GDM1 (cell line): Measurements from ENCODE around the gene FBXO47.
"Not testable (repeated sequence)": the region's sequence is repeated elsewhere in the genome, so short reads cannot be mapped to it uniquely, and the experiment has no call there.

Experiments
- DNase-seq: peaks from one replicate; lab custom pipeline; 2025; lab: John Stamatoyannopoulos, UW

FBXO47 gene

DNA sequence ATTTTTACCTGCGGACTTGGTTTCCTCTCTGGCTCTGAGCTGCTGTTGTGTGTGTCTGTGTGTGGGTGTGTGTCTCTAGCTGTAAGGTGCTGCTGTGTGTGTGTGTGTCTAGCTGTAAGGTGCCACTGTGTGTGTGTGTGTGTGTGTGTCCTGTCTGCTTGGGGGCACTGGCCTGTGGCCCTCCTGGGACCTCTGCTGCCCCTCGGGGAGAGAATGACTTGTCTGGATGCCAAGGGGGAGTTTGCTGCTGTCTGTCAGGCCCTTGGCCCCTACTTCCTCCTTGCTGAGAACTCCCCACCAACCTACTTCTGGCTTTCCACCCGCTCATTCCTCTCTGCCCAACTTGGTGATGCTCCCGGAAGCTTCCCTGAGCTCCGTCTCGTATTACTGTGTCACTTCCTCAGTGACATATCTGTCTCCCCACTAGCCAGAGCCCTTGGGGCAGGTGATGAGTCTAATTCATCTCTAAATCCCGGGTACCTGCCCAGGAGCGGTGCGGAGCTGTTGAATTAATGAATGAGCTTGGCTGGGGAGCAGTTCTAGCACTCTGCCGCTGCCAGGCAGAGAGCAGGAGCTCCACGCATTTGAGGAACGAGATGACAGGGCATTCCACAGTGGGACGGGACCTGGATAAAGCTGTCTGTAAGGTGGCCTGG is 45.3 kb downstream of the FBXO47 start:
- DNase-seq, result no peak

DNA sequence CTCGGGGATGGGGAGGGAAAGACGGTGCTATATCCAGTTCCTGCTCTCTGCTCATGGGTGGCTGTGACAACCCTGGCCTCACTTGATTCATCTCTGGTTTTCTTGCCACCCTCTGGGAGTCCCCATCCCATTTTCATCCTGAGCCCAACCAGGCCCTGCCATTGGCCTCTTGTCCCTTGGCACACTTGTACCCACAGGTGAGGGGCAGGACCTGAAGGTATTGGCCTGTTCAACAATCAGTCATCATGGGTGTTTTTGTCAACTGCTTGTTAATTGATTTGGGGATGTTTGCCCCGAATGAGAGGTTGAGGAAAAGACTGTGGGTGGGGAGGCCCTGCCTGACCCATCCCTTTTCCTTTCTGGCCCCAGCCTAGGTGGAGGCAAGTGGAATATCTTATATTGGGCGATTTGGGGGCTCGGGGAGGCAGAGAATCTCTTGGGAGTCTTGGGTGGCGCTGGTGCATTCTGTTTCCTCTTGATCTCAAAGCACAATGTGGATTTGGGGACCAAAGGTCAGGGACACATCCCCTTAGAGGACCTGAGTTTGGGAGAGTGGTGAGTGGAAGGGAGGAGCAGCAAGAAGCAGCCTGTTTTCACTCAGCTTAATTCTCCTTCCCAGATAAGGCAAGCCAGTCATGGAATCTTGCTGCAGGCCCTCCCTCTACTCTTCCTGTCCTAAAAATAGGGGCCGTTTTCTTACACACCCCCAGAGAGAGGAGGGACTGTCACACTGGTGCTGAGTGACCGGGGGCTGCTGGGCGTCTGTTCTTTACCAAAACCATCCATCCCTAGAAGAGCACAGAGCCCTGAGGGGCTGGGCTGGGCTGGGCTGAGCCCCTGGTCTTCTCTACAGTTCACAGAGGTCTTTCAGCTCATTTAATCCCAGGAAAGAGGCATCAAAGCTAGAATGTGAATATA is 46.6 kb downstream of the FBXO47 start:
- DNase-seq, result no peak

DNA sequence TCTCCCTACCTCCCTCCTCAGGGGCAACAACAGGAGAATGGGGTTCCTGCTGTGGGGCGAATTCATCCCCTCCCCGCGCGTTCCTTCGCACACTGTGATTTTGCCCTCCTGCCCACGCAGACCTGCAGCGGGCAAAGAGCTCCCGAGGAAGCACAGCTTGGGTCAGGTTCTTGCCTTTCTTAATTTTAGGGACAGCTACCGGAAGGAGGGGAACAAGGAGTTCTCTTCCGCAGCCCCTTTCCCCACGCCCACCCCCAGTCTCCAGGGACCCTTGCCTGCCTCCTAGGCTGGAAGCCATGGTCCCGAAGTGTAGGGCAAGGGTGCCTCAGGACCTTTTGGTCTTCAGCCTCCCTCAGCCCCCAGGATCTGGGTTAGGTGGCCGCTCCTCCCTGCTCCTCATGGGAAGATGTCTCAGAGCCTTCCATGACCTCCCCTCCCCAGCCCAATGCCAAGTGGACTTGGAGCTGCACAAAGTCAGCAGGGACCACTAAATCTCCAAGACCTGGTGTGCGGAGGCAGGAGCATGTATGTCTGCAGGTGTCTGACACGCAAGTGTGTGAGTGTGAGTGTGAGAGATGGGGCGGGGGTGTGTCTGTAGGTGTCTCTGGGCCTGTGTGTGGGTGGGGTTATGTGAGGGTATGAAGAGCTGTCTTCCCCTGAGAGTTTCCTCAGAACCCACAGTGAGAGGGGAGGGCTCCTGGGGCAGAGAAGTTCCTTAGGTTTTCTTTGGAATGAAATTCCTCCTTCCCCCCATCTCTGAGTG is 47.7 kb downstream of the FBXO47 start:
- DNase-seq, result no peak

DNA sequence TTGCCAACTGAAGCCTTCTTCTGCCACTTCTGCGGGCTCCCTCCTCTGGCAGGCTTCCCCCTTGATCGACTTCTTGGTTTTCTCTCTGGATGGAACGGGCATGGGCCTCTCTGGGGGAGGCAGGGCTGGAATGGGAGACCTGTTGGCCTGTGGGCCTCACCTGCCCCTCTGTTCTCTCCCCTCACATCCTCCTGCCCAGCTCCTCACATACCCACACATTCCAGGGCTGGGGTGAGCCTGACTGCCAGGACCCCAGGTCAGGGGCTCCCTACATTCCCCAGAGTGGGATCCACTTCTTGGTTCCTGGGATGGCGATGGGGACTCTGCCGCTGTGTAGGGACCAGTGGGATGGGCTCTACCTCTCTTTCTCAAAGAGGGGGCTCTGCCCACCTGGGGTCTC is 48.3 kb downstream of the FBXO47 start:
- no peak for DNase-seq

DNA sequence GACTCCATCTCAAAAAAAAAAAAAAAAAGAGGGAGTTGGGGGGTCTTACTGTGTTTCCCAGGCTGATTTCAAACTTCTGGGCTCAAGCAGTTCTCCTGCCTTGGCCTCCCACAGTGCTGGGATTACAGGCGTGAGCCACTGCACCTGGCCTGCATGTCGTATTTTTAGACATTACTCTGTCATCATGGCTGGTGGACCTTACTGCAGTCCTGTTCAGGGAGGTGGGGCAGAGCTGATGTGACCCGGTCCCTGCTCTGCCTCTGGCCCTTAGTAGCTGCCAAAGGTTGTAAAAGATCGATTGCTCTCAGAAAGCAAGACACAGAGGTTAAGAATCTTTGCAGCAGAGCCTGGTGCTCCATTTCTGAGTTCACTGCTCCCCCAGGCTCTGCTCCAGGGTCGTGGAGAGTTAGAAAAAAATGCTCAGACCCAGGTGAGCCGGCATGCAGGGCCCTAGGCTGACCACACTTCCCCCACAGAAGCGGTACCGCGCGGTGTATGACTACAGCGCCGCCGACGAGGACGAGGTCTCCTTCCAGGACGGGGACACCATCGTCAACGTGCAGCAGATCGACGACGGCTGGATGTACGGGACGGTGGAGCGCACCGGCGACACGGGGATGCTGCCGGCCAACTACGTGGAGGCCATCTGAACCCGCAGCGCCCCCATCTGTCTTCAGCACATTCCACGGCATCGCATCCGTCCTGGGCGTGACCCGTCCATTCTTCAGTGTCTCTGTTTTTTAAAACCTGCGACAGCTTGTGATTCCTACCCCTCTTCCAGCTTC is 48.9 kb downstream of the FBXO47 start:
- DNase-seq, result no peak

DNA sequence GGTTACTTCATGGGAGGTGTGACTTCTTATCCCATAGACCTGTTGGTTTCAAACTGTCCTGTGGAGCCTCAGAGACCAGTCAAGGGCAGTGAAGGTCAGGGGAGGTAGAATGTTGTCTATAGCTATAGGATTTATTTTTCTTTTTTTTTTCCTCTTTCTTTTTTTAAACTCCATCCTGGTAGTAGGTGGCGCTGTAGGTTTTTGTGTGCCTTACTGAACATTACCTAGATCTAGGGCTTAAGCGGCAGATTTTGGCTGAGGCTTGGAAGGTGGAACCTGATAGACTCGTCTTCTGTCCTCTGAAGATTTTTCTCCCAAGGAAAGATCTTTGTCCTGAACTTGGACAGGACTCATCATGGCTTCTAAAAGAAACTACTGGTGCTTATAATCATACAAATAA is 49.9 kb downstream of the FBXO47 start:
- DNase-seq, result no peak

DNA sequence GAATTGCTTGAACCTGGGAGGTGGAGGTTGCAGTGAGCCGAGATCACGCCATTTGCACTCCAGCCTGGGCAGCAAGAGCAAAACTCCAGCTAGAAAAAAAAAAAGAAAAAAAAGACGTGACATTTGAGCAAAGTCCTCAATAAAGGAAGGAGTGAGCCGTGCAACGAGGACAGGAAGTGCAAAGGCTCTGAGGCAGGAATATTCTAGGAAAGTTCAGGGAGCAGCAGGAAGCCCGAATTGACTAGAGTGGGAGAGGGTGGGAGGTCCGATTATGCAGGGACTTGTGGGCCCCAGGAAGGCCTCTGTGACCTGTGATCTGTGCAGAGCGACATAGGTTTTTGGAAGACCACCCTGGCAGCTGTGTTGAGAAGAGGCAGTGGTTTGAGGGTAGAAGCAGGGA is 50.4 kb downstream of the FBXO47 start:
- no peak for DNase-seq

DNA sequence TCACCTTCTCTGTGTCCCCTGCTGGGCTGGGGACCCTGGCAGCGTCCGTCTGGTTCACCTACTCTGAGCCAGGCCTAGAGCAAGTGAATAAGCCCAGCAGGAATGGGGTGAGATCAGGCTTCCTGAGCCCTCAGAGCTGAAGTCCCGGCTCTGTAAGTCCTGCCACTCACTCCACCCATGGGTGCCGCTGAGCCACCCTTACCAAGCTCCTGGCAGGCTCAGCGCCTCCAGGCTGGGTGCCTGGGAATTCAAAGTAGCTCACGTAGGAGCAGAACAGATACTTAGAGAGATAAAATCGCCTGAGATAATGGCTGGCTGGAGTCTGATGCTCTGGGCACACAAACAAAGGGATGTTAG is 51.6 kb downstream of the FBXO47 start:
- DNase-seq, result no peak

DNA sequence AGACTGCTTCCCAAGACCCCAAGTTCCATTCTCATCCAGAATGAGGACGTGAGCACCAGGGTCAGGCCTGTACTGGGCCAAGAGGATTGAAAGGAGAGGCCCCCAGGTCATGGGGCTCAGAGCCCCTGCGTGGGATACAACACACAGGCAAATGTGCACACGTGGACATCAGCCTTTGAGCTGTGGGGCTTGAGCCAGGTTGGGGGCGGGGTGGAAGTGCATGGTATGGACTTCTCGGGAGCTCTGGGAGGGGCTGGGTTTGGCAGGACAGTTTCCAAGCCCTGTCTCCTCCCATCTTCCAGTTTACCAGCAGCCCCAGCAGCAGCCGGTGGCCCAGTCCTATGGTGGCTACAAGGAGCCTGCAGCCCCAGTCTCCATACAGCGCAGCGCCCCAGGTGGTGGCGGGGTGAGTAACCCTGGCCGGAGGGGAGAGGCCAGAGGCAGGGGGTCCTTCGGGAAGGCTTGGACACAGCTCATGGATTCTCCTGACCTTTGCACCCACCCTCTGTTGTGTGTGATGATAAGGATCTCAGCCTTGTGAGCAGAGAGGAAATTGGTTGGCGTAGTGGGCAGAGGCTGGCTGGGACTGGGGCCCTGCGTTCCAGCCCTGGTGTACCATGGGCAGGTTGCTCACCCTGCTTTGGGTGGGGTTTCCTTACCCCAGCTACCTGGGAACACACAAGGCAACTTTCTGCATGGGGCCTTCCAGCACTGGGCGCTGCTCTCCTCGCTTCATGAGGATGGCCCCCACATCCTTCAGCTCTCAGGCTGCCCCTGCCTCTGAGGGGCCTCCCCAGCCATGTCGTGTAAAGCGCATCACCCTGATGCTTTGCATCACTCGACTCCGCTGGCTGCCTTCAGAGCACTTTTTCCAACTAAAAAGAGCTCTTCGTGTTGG is 52.2 kb downstream of the FBXO47 start:
- no peak for DNase-seq

DNA sequence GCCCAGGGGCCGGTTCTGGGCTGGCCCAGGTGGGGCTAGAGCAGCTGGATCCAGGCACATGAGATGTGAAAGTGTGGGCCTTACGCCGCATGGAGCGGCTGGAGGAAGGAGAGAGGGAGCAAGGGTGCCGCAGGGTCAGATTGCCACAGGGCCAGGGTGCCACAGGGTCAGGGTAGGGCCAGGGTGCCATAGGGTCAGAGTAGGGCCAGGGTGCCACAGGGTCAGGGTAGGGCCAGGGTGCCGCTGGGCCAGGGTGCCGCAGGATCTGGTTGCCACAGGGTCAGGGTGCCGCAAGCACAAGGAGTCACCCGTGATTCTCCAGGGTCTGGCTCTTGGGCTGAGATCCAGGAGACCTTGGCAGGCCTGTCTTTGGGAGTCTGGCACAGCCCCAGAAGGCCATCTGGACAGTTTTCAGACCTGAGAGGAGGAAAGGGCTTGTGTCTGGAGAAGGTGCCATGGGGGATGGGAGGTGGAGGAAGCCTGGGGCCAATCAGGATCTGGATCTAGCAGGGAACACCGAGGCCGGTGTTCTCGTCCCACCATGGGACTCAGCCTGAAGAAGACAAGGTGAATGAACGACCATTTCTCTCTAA is 54.9 kb downstream of the FBXO47 start:
- no peak for DNase-seq

DNA sequence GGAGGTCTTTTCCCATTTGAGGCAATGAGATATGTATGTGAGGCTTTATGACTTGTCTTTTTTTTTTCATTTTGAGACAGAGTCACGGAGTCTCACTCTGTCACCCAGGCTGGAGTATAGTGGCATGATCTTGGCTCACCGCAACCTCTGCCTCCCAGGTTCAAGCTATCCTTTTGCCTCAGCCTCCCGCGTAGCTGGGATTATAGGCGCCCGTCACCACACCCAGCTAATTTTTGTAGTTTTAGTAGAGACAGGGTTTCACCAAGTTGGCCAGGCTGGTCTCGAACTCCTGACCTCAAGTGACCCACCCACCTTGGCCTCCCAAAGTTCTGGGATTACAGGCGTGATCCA is 55.5 kb downstream of the FBXO47 start:
- not testable (repeated sequence) for DNase-seq

DNA sequence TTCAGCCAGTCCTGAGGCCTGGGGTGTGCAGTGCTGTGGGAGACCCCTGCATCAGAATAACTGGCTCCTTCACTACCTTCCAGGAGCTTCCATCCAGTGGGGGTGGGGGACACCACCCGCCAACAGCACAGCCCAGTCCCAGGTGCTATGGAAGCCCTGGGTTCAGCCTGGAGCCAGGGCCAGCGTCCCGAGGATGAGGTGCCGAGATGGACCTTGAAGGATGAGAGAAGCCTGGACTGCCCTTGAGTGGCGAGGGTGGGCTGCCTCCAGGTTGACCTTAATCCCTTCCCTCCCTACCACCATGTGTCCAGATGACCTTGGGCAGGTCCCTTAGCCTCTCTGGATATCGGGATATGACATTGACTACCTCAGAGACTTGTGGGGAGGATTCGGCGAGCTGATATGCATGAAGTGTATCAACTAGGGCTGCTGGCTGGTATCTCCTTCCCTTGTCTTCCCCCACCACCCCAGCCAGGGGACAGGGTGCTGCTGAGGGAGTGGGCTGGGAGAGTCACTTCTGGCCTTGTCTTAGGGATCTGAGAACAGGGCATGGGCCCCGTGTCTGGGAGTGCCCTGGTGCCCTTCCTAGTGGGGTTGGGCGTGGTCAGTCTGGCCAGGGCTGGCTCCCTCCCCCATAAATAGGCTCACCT is 56.0 kb downstream of the FBXO47 start:
- DNase-seq, result no peak

DNA sequence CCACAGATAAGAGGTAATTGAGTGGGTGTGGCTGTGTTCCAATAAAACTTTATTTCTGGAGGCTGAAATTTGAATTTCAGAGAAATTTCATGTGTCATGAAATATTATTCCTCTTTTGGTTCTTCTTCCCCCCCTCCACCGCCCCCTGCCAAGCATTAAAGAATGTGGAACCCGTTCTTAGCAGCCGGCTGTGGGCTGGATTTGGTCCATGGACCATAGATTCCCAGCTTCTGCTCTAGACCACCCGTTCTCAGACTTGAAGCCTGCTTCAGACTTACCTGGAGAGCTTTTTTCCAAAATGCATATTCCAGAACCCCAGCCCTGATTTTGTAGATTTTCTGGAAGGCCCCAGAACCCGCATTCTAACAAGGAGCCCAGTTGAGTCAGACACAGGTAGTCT is 56.9 kb downstream of the FBXO47 start:
- DNase-seq, result no peak

DNA sequence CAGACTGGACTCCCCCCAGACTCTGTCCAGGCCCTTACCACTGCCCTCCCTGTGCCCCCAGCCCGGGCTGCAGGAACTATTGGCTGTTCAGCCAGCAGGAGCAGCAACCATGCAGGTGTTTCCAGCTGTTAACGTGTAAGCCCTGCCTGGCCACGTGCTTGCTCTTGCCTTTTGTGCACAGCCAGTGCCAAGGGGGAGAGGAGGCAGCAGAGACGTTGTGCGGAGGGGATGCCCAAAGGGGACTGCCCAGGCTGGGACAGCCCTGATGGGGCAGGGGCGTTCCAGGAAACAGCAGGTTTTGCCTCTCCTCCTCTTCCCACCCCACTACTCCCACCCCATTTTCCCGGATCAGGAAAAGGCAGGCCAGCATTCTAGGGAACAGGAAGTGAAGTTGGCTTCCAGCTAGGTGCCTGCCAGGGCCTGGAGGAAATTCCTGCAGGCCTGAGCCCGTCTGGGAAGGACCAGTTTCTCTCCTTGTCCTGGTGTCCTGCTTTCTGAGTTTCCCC is 58.5 kb downstream of the FBXO47 start:
- no peak for DNase-seq

DNA sequence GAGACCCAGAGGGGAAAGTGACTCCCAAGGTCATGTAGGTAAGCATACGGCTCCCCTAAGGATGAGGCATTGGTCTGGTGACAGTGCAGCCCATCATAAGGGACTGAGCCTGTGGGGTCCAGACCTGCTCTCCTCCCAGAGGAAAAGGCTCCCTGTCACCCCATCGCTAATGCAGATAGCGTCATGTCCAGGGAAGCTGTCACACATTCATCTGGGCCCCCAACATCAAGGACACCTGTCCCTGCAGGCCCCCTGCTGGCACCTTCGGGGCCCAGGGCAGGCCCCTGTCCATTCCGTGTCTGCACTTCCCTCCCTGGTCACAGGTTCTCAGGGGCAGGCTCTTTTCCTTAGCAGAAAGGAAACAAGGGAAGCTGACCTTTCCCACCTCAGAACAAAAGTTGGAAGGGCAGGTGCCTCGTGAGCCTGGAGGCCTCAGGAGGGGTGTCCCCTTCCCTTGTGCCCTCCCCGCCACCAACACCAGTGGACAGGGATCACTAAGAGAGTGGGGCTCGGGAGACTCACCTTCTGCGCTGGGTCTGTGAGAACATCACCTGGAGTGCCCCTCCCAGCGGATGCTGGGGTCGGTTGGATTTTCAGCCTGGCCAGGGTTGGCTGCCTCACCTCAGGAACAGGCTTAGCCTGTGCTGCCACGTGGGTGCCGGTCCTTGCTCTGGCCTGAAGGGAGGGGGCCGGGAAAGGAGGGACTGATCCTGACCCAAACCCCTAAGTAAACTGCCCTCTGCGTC is 59.1 kb downstream of the FBXO47 start:
- no peak for DNase-seq

DNA sequence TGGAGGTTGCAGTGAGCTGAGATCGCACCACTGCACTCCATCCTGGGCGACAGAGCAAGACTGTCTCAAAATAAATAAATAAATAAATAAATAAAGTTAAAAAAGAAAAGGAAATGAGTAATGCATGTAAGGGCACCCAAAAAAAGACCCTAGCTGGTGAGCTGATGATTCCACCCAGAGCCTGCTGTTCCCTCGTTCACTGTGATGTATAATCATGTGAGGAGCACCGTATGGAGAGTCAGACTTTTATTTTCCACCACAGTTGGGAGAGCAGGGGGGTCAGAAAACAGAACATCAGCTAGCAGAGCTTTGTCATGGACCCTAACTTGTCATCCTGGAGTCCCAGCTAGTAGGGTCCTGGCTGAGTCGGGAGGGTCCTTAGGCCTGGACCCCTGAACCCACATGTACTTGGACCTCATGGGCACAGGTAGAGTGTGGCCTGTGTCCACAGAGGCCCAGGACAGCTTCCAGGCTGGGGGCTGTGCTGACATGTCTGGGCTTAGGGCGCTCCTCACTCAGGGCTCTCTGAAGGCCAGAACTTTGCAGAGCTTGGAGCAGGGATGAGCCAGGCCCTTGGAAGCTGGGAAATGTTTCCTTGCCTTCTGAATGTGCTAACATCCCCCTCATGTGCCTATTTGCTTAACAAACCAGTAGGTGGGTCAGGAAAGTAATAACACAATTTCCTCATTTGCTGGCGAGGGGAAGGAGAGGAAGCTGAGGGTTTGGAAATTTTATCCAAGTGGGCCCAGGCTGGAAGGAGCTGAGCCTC is 60.6 kb downstream of the FBXO47 start:
- DNase-seq, result no peak

DNA sequence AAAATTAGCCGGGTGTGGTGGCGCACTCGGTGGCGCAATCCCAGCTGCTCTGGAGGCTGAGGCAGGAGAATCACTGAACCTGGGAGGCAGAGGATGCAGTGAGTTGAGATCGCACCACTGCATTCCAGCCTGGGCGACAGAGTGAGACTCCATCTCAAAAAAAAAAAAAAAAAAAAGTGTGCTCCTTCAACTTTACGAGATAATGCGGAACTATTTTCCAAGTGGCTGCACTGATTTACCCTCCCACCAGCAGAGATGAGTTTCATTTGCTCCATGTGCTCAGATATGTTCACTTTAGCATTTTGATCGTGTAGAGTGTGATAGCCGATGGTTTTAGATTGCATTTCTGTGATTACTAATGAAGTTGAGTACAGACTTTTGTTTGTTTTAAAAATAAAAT is 61.8 kb downstream of the FBXO47 start:
- DNase-seq, result no peak

DNA sequence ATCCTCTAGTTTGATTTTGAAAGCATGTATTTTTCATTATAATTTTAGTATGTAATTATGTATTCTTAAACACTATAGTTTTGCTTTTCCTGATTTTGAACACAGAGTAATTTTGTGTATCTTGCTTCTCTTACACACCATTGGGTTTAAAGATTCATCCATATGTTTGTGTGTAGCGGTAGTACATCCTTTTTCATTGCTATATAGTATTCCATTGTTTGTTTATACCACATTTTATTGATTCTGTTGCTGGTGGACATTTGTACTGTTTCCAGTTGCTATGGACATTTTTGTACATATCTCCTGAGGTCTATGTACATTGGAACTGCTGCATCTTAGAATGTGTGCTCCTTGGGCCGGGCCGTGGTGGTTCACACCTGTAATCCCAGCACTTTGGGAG is 62.3 kb downstream of the FBXO47 start:
- DNase-seq, result no peak

DNA sequence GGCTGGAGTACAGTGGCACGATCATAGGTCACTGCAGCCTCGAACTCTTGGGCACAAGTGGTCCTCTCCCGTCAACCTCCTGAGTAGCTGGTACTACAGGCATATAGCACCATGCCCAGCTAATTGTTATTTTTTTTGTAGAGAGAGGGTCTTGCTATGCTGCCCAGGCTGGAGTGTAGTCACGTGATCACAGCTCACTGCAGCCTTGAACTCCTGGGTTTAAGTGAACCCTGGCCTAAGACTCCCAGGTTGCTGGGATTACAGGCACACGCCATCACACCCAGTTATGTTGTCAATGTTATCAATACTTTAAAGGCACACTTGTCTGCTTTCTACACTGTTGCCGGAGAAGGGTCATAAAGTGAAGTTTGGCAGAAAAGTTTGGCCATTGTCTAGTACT is 63.8 kb downstream of the FBXO47 start:
- DNase-seq, result no peak
